GM23248 (cell line): ENCODE results near the gene PIP.

Experiments
- EZH2 ChIP-seq: fragments of 200-600 bp; sonication (generic); IDR thresholded peaks from 2 replicates; pipeline ENCODE4 v1.6.1; 2018; ENCODE audit warnings: antibody characterized with exemption, mild to moderate bottlenecking; ENCODE audit not compliant: insufficient read depth, poor library complexity, severe bottlenecking
- EZH2phosphoT487 ChIP-seq: fragments of 200-600 bp; sonication (generic); IDR thresholded peaks from 2 replicates; pipeline ENCODE4 v1.6.1; 2018; ENCODE audit warnings: antibody characterized with exemption, moderate library complexity, mild to moderate bottlenecking, low read depth; ENCODE audit not compliant: insufficient read depth

- TF ChIP-seq EZH2phosphoT487 (no peak), EZH2 (no peak)
Measured at GRCh38 chr7:143096146-143096545, 35.7 kb upstream of the PIP start.
